Left cardiac atrium (tissue), 4 donors: ENCODE data around the gene ADH6. TPM values are rescaled to one million over a fixed set of nuclear protein-coding genes. Genes with fewer than 3 reads are reported as not detected.
"Not testable (repeated sequence)": the region's sequence is repeated elsewhere in the genome, so short reads cannot be mapped to it uniquely, and the experiment has no call there.

Source experiments
- ATAC-seq, 2 donors: fragments of 200-7000 bp; cut with Tn5 transposase; one replicate each; pipeline ENCODE4 v1.9.1; 2020; ENCODE audit warnings: mild to moderate bottlenecking in 2 of 2, moderate library complexity in 2 of 2
- DNase-seq: peaks from one replicate; pipeline ENCODE4 v3.0.0-alpha.2; 2020
- intact Hi-C, 2 donors: fragments of 100-400 bp; cut with DNase I; formaldehyde crosslinking; loops; one replicate each; pipeline versions ENCODE4 v1.14.1 to v1.15.1; 2022 to 2023
- total RNA-seq, 2 donors: library from RNA; stranded (reverse); fragmentation: NEBNext Ultra II Directional; extraction: Animal tissue kit (Norgen Biotek cat#: 25700); gene quantifications; one replicate each; pipeline ENCODE4 v1.2.1, GENCODE V29; 2021
- donor health status: DM: no; HTN: yes; CAD: no.
- donor health status: DM: no; HTN: yes; CAD: no; lungs with severe emphysema.
- donor health status: DM: yes; HTN: yes; CAD: no.
- donor health status: Dilated cardiomyopathy.

Gene ADH6
- total RNA-seq, 2 donors from 2014 or later, result not detected

DNA sequence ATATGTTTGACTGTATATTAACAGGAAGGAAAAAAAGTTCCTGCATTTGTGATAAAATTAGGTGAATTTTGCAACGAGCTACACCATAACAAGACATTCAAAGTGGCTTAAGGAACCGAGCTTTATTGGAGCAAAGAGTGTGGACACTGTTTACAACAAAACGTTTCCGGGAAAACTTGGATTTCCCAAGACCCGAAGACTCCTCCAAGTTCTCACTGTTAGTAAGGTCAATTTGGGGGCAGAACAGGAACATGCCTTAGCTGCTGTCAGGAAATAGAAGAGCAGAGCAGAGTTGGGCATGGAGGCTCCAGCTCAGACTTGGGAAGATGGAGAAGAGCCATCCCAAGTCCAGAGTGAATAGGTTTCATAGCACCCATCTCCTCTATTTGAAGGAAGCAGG is 16.5 kb downstream of the ADH6 start:
- peak; percentile 75 to 87 for ATAC-seq
- intact Hi-C loops, result loop anchor here in 1 of 2 donors (10.0 kb wide), 1 partner anchor 192 kb away; no protein-coding TSS in a partner anchor
- DNase-seq, result no peak

DNA sequence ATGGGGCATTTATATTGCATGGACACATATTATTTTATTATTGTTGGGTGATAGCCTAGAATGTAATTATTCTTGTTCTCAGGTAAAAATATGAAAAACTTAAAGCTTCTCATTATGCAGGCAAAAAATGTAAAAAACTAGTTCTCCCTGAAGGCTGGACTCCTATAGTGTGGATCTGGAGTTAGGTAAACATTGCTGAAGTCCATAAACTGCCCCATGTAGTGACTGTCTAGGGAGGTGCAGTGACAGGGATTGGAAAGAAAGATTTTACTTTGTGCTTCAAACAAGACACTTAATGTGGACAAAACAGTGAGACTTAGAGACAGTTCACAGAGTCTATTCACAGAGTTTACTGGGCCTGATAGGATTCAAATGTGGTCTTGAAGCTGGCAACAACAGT is 17.0 kb downstream of the ADH6 start:
- DNase-seq (no peak), ATAC-seq (peak; percentile 7 to 21)
- intact Hi-C loops, result loop anchor here in 1 of 2 donors (10.0 kb wide), 1 partner anchor 193 kb away; no protein-coding TSS in a partner anchor

DNA sequence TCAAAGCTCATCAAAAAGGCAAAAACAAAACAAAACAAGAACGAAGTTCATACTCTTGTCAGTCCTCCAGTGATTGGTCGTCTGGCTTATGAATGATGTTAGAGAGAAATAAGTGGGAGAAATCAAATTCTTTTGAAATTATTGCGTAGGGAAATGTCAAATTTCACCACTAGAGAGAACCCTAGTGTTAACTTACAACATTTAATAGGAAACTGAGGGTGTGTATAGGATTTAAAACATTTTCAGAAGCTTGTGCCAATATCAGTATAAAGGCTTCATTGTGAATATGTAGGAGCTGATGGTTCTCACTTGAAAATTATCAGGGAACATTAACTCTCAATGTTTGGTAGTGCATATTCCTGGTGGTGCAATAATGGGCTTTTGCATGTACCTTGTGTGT is 17.4 kb downstream of the ADH6 start:
- intact Hi-C loops, result loop anchor here in 1 of 2 donors (10.0 kb wide), 1 partner anchor 193 kb away; no protein-coding TSS in a partner anchor
- no peak for DNase-seq
- peak; percentile 51 to 79 for ATAC-seq

DNA sequence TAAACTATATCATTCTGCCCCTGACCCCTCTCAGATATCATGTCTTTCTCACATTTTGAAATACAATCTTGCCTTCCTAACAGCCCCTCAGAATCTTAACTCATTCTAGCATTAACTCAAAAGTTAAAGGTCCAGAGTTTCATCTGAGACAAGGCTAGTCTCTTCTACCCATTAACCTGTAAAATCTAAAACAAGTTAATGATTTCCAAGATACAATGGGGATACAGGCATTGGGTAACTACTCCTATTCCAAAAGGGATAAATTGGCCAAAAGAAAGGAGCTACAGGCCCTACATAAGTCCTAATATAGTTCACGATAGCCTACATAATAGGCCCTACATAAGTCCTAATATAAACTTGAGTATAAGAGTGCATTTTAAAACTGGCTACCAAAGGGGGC is 18.9 kb downstream of the ADH6 start:
- ATAC-seq (no peak), DNase-seq (no peak)
- intact Hi-C loops, result loop anchor here in 1 of 2 donors (10.0 kb wide), 1 partner anchor 195 kb away; no protein-coding TSS in a partner anchor

DNA sequence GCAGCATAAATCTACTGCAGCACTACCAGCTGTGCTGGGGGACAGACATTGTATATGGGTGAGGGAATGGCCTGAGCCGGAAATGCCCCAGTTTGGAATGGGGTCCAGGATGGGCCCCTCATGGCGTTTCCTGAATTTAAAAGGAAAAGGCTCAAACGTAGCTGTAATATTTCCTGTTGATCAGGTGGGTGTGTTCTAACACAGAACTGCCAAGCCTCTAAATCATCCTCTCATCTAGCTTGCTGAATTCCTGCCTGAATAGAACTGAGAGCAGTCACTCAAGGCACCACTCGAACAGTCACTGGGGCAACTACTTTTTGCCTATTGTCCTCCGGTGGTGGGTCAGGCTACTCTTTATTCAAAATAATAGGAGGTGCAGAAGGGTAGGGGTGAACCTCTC is 28.7 kb downstream of the ADH6 start:
- no peak for DNase-seq
- no peak for ATAC-seq
- intact Hi-C loops, result no loop called here

DNA sequence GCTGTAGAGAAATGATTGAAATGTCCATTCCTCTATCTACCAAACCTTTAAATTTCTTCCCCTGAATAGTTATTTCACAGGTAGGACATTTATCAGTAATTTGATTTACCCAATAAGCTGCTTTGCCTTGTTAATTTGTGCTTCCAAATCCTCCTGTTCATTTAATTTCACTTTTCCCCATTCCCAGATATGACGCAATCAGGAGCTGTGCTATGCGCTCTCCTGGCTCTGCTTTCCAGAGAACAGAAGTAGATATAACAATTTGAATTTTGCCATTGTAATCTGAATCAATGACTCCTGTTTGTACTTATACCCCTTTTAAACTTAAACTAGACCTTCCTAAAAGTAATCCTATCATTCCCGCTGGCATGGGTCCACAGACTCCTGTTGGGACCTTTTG is 29.1 kb downstream of the ADH6 start:
- DNase-seq, ATAC-seq, intact Hi-C loops: not testable (repeated sequence)

DNA sequence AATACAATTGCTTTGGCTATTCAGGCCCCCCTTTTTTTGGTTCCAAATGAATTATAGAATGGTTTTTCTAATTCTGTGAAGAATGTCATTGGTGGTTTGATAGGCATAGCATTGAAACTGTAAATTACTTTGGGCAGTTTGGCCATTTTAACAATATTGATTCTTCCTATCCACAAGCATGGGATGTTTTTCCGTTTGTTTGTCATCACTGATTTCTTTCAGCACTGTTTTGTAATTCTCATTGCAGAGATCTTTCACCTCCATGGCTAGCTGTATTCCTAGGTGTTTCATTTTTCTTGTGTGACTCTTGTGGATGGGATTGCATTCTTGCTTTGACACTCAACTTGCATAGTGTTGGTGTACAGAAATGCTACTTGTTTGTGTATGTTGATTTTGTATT is 33.0 kb downstream of the ADH6 start:
- DNase-seq, result no peak
- ATAC-seq, result no peak
- intact Hi-C loops, result no loop called here

DNA sequence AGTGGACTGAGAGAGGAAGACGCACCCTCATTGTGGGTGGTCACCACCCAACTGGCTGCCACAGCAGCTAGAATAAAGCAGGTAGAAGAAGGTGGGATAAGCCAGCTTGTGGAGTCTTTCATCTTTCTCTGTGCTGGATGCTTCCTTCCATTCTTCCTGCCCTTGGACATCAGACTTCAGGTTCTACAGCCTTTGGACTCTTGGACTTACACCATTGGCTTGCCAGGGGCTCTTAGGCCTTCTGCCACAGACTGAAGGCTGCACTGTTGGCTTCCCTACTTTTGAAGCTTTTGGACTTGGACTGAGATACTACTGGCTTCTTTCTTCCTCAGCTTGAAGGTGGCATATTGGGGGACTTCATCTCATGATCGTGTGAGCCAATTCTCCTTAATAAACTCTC is 33.5 kb downstream of the ADH6 start:
- DNase-seq (no peak), ATAC-seq (no peak)
- intact Hi-C loops, result no loop called here

DNA sequence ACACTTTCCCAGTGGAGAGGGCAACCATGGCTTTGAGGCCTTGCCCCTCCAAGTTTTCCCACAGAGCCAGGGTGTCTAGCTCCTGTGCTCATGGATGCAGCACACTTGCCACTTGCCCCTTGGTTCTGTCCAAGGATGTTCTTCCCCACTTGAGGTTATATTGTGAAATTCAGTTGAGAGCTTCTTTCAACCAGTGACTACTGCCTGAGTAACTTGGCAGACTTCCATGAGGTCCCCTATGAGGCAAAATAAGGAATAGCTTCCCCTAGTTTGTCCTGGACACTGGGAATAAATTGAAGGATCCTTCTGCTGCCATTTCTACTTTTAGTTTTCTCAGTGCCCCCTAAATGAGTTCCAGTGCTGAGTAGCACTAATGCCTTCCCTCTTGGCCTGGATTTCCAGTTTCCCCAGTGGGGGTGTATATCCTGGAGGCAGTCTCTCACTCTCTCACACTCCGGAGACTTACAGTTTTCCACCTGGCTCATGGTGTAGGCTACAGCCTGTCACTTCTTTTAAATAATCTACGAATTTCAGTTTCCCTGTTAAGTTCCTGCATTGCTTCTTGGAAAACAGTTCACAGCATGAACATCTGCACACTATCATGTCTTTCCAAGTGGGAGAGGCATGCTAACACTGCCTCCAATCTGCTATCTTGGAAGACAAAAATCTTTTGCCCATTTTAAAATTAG is 38.5 kb downstream of the ADH6 start:
- peak in 1 of 2 donors; percentile 33 for ATAC-seq
- no peak for DNase-seq
- intact Hi-C loops, result no loop called here

DNA sequence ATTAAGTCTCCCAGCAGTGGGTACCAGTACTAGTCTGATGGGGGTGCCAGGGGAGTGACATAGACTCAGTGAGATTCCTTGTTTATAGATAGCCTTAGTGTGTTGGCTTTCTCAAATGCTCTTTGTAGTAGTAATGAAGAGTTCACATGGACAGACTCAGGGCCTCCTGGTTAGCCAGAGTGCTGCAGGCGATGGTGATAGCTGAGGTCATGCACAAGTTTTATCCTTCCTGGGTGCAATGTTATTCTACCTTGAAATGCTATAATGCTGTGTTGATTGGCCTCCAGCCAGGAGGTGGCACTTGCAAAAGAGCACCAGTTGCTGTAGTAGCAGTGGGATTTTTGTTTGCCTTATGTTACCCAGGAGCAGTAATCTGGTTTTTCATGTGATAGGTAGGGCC is 39.4 kb downstream of the ADH6 start:
- no peak for ATAC-seq
- intact Hi-C loops, result no loop called here
- no peak for DNase-seq

DNA sequence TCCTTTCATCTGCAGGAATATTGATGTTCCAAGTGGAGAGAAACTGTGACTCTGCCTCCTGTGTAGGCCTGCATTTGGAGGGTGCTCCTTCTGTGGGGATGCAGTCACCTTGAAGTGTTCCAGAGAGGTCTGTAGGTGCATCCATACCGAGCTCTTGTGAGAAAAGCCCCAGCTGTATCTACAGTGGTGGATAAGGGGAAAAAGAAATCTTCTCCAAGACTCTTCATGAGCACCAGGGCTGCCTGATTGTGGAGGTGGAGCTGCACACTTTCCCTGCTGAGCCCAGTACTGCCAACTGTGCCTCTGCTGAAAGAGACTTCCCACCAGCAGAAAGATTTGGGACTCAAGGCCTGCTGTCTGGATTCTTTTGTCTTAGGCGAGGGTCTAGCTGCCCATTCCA is 39.9 kb downstream of the ADH6 start:
- DNase-seq (no peak), ATAC-seq (no peak)
- intact Hi-C loops, result no loop called here

DNA sequence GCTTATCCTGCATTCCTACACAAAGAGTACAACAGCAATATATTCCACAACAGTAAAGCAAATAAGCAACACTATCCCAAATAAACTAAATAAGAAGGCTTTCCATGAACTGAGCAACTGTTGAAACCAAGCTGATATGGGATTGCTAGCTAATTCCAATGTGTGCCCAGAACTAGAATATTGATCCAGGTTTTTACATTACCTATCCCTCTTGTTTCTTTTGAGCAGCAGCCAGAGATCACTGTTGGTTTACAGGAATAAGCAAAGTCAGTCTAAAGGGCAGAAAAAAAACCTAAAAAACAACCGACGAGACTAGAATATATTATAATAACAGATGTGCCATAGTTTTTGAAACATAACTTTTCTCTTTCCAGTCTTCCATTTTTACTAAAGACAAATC is 52.5 kb downstream of the ADH6 start:
- intact Hi-C loops, result no loop called here
- DNase-seq (no peak), ATAC-seq (no peak)

DNA sequence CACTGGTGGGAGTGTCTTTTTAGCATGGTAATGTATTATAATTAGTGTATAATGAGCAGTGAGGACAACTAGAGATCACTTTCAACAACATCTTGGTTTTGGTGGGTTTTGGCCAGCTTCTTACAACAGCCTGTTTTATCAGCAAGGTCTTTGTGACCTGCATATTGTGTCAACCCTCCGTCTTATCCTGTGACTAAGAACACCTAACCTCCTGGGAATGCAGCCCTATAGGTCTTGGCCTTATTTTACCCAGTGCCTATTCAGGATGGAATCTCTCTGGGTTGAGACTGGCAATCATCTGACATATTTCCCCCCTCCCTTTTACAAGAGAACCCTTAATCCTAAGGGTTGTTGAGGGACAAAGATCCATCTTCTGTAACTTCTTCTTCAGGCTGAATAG is 53.1 kb downstream of the ADH6 start:
- intact Hi-C loops, result no loop called here
- ATAC-seq (no peak), DNase-seq (no peak)

DNA sequence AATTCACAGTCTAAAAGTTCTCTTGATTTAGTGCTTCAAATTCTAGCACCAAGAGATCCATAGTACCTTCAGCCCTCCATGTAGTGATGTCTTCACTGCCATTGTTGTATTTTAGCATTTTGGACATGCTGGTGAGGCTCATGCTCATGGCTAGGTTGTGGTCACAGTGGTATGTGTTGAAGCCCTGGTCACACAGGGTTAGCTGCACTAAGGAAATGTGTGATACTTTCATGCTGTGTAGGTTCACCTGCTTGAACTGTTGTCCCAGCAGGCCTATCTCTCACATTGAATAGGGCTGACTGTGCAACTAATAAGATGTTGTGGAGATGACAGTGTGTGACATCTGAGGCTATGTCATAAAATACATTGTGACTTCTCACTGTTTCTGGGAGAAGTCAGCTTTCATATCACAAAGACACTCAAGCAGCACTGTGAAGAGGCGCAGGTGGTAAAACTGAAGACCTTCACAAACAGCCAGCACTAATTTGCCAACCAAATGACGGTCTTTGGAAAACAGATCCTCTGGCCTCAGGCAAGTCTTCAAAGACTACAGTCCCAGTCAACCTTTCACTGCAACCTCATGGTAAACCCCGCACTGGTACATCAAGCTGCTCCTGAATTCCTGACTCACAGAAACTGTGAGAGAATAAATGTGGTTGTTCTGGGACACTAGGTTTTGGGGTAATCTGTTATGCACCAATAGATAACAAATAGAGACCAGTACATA is 57.5 kb downstream of the ADH6 start:
- DNase-seq (no peak), ATAC-seq (no peak)
- intact Hi-C loops, result no loop called here

DNA sequence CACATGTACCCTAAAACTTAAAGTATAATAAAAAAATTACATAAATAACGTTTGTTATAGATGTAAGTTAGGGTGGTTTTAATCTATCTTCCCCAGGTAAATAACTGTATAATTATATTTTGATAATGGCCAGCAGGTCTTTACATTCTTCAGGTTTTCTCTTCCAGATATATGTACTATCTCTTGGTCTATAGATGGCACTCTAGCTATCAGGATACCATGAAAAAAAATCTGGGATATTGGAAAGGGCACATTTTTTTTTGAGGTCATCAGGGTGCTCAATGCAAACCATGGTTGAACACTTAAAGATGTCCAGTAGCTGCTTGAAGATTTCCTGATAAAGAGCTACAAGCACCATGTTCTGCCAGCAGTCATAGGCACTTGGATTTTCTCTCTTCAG is 59.3 kb downstream of the ADH6 start:
- no peak for ATAC-seq
- intact Hi-C loops, result no loop called here
- no peak for DNase-seq

DNA sequence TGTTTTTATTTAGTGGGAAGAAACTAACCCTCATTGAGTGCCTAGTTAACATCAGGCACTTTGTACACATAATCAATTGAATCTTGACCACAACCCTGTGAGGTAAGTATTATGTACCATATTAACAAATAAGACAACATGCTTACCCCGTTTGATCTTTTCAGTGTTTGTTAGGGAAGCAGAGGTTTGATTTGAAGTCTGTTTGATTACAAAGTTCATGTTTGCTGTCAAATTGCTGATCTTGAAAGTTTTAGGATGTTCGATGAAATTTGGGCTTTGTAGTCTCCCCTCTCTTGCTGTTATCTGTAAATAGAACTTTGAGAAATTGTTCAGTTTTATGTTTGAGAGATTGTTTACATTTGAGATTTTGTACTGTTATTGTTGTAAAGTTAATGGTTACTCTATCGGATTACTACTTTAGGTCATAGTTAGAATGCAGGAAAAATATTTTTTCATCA is 61.5 kb downstream of the ADH6 start:
- no peak for DNase-seq
- intact Hi-C loops, result no loop called here
- ATAC-seq, result no peak

DNA sequence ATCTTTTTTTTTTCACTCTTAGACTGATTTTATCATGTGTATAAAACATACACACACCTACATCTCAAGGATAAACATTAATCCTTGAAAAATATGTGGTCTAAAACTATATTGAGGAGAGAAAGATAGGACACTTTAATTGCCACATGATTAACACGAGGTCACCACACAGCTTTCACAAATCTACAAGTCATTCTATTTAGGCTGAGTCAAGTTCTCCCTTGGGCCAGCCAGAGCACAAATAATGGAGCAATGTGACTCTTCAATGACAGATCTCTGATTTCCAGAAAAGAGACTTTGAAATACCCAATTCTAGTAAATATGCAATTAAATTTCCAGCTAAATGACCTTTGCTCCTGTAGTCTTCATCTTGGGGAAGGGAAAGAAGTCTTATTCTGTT is 62.1 kb downstream of the ADH6 start:
- intact Hi-C loops, result no loop called here
- no peak for DNase-seq
- no peak for ATAC-seq

DNA sequence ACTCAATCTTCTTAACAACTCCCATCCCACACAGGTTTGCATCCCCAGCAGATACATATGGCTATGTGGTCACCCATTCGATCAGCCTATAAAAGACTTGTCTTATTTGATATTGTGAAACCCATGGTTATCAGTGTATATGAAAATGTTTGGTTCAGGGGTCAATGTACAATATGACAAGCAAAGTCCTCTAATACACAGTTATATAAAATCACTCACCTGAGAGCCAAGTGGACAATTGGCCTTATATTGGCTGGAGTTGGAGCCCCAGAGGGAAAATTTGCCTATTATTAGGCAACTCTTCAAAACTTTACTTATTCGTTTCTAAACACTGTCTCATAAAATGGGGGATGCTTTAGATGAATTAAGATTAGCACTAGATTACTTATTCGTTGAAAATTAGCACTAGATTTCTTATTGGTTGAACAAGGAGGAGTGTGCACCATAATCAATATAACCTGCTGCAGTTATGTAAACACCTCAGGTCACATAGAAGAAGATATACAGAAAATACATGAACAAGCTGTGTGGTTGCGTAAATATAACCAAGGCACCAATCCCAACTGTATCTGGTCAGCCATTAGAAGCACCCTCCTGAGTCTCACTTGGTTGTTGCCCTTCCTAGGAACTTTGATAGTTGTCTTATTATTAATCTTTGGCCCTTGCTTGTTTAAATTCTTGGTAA is 64.2 kb downstream of the ADH6 start:
- DNase-seq, result no peak
- no peak for ATAC-seq
- intact Hi-C loops, result no loop called here
